ENCODE measurements around the gene SCGB1A1. TPM values are rescaled to one million over a fixed set of nuclear protein-coding genes. Genes with fewer than 3 reads are reported as not detected.

Gene SCGB1A1, protein sequence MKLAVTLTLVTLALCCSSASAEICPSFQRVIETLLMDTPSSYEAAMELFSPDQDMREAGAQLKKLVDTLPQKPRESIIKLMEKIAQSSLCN
- total RNA-seq, result not detected in 2 replicates

DNA sequence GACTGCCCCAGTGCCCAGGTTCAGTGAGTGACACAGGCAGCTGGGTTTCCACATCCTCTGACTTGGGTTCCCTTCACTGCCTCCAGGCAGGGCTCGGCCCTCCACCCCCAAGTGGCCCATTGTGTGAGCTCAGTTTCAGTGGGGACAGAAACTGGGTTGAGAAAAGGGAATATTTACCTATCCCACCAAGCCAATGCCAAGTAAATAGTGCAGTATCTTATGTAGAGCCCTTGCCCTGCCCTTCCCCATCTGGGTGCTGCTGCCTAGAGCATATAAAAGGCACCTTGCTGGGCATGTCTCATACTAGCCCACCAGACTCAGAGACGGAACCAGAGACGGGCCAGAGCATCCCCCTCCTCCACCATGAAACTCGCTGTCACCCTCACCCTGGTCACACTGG is at the start of gene SCGB1A1:
Gene SCGB1A1, plus strand, starts transcription at position 301 of the 400 bp plus-strand sequence. Its CDS starts 63 bp downstream, at position 364.

Other genes starting within 250 kb of the SCGB1A1 start
- gene SCGB1D1, start 228.8 kb upstream of the SCGB1A1 start, total RNA-seq, result not detected in 2 replicates
- not detected in 2 replicates for gene SCGB2A1, start 210.4 kb upstream of the SCGB1A1 start, total RNA-seq
- not detected in 2 replicates for gene SCGB1D2, start 176.8 kb upstream of the SCGB1A1 start, total RNA-seq
- not detected in 2 replicates for gene SCGB2A2, start 148.9 kb upstream of the SCGB1A1 start, total RNA-seq
- not detected in 2 replicates for gene SCGB1D4, start 120.0 kb upstream of the SCGB1A1 start, total RNA-seq
- gene ASRGL1, start 81.6 kb upstream of the SCGB1A1 start, total RNA-seq, result 0.32 TPM in 1 of 2 replicates, not detected in the other
- gene AHNAK, start 127.8 kb downstream of the SCGB1A1 start, total RNA-seq, result 953 and 967 TPM in 2 replicates
- 1,028 and 1,088 TPM in 2 replicates for gene EEF1G, start 154.9 kb downstream of the SCGB1A1 start, total RNA-seq
- gene TUT1, start 172.5 kb downstream of the SCGB1A1 start, total RNA-seq, result 6.3 and 7.2 TPM in 2 replicates
- gene MTA2, start 182.8 kb downstream of the SCGB1A1 start, total RNA-seq, result 138 and 161 TPM in 2 replicates
- gene EML3, start 193.7 kb downstream of the SCGB1A1 start, total RNA-seq, result 35.9 and 38.5 TPM in 2 replicates
- 3.7 and 5.5 TPM in 2 replicates for gene ROM1, start 194.2 kb downstream of the SCGB1A1 start, total RNA-seq
- gene B3GAT3, start 203.0 kb downstream of the SCGB1A1 start, total RNA-seq, result 24.0 and 24.2 TPM in 2 replicates
- gene GANAB, start 227.6 kb downstream of the SCGB1A1 start, total RNA-seq, result 248 and 270 TPM in 2 replicates
- 25.5 and 29.4 TPM in 2 replicates for gene INTS5, start 234.3 kb downstream of the SCGB1A1 start, total RNA-seq
- gene C11orf98, start 246.2 kb downstream of the SCGB1A1 start, total RNA-seq, result 14.9 and 20.3 TPM in 2 replicates
- gene CSKMT, start 246.3 kb downstream of the SCGB1A1 start, total RNA-seq, result 3.2 and 7.3 TPM in 2 replicates

Measured in hair follicle dermal papilla cell (primary cell).